NCI-H146 treated with DMSO at 0.1 percent for 48 hours (cell line): Measurements from ENCODE around the gene KAT6B.

ENCODE experiments used
- DNase-seq: peaks from one replicate; lab custom pipeline; 2025; ENCODE audit not compliant: unreplicated experiment; lab: John Stamatoyannopoulos, UW

KAT6B gene

GRCh38 chr10:75062506-75063299 is 236.3 kb downstream of the KAT6B start:
- no peak for DNase-seq

DNA sequence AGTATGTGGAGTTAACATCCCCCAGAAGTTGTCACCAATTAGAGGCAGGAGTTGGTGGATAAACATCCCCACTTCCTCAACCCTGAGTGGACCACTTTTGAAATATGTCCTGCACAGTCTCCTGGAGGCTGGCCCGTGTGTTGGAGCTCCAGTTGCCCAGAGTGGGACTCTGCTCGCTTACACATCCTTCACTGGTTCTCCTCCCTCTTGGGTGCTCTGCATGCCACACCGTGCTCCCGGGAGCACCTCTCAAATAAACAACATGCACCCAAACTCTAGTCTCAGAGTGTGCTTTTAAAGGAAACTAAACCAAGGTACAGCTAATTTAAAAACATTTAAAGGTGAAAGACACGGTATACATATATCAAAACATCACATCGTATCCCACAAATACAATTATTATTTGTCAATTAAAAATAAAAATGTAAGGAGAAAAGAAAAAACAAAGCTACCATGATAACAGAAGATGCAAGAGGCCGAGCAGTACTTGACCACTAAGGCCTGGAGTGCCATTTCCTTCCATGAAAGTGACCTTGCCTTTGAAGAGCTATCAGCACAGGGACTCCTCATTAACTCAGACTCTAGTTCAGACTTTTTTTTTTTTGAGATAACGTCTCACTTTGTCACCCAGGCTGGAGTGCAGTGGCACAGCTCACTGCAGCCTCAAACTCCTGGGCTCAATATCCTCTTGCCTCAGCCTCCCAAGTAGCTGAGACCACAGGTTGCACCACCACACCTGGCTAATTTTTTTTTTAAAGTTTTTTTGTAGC is 237.2 kb downstream of the KAT6B start:
- no peak for DNase-seq

DNA sequence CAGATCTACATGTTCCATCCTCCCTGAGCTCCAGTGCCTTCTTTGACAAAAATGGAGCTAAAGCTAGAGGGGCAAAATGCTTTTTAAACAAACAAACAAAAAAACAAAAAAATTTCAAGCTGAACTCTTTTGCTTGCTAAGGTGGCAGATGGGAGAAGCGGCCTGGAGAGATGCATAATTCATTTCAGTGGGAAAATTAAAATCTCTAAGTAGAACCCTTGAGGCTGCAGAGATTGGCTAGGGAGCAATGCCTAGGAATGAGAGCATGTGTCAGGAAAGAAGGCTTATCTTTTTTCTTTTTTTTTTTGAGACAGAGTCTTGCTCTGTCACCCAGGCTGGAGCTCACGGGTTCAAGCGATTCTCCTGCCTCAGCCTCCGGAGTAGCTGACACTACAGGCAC is 238.7 kb downstream of the KAT6B start:
- no peak for DNase-seq

GRCh38 chr10:75066271-75066670 is 239.9 kb downstream of the KAT6B start:
- DNase-seq, result no peak

GRCh38 chr10:75067272-75067671 is 240.9 kb downstream of the KAT6B start:
- no peak for DNase-seq

DNA sequence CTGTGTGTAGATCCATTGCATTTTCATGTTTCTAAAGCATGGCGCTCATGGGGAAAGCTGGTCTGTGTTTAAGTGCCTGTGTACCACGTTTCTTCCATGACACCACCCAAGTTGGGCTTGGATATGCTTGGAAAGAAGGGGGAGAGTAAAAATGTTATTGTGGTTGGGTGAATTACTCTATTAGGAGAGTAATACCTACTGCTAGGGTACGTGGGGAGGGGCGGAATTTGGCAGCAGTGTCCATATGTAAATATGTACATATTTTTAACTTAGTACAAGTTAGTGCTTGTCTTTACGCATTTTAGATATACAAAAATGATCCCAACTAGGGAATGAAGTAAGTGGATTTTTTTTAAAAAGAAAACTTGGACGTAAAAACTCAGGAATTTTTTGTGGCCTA is 242.1 kb downstream of the KAT6B start:
- DNase-seq, result no peak

DNA sequence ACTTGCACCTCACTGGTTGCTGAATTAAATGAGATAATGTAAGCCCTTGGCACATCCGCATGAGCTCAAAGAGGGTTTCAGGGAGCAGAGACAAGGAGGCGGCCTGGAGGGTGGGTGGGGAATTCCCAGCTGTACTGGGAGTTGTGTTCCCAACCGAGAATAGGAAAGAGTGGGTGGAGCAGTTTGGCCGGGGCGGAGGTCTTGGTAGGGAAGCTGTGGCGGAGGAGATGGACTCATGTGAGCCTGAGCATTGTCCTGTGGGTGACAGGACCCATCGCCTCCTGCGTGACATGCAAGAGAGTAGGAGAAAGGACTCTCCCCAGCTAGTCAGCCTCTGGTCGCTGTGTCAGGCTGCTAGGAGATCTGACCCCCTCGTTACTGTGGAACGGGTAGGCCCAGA is 244.1 kb downstream of the KAT6B start:
- no peak for DNase-seq

DNA sequence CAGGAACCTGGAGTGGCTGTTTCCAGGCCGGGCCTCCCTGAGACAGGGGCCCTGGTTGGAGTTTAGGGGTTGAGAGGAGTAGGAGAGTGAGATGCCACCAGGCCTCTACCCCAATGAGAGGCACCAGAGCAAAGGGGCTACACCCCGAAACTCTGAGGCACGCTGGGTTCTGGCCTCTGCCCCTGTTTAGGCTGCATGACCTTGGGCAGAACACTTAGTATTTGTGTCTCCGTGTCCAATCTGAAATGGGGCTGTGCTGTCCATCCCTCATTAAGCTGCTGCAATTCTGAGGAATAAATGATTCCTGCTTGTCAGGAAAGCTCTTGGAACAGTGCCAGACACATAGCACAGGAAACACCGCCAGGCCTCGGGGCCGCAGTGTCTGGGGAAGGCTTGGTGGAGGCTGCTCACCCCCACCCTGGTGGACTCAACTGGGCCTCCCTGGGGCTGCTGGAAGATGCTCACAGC is 244.6 kb downstream of the KAT6B start:
- no peak for DNase-seq

GRCh38 chr10:75071756-75072155 is 245.4 kb downstream of the KAT6B start:
- no peak for DNase-seq

DNA sequence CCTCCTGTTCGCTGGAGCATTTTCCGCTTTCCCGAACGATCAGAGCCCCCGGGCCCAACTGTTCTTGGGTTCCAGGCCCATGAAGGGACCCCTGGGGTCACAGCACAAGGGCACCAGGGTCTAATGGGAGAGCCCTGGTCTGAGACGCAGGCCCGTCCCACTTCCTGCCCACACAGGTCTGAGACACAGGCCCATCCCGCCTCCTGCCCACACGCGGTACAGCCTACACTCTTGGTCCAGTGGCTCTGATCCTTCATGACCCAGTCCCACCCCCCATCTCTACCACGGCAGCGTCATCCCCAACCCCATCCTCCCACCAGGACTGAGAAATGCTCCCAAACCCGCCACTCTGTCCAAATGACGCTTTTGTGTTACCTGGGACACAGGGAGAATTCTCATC is 246.3 kb downstream of the KAT6B start:
- DNase-seq, result no peak

- DNase-seq, result no peak
Measured at GRCh38 chr10:75073442-75073841, 247.0 kb downstream of the KAT6B start.

GRCh38 chr10:75074711-75075445 is 248.5 kb downstream of the KAT6B start:
- DNase-seq, result no peak

GRCh38 chr10:75076348-75076747 is 249.9 kb downstream of the KAT6B start:
- DNase-seq, result no peak

GRCh38 chr10:75079436-75080083 is 253.2 kb downstream of the KAT6B start:
- DNase-seq, result peak; percentile 51

GRCh38 chr10:75080554-75080953 is 254.2 kb downstream of the KAT6B start:
- DNase-seq, result no peak

- no peak for DNase-seq
Measured at GRCh38 chr10:75081379-75081778, 255.0 kb downstream of the KAT6B start.
